ENCODE measurements around the gene BHLHE40.

The BHLHE40 gene

DNA sequence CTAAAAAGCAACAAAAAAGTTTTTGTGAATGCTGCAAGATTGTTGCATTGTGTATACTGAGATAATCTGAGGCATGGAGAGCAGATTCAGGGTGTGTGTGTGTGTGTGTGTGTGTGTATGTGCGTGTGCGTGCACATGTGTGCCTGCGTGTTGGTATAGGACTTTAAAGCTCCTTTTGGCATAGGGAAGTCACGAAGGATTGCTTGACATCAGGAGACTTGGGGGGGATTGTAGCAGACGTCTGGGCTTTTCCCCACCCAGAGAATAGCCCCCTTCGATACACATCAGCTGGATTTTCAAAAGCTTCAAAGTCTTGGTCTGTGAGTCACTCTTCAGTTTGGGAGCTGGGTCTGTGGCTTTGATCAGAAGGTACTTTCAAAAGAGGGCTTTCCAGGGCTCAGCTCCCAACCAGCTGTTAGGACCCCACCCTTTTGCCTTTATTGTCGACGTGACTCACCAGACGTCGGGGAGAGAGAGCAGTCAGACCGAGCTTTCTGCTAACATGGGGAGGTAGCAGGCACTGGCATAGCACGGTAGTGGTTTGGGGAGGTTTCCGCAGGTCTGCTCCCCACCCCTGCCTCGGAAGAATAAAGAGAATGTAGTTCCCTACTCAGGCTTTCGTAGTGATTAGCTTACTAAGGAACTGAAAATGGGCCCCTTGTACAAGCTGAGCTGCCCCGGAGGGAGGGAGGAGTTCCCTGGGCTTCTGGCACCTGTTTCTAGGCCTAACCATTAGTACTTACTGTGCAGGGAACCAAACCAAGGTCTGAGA is 4.7 kb downstream of the BHLHE40 start:
- H3K4me1 ChIP-seq (ENCODE audit: low read depth, poor library complexity, severe bottlenecking) = peaks cover 21% of the 10 kb centered on the region
- peak overlapping the region; percentile 13; the same call in 1 of the 2 replicates for H3K4me2 ChIP-seq
- H3K27me3 ChIP-seq (ENCODE audit: insufficient read depth, low read depth) = no peaks in the 10 kb centered on the region
- H3K4me3 ChIP-seq (IDR thresholded peaks at IDR 0.05; ENCODE audit: insufficient read depth, low read depth, low read length) = no peak overlapping the region
- H2AFZ ChIP-seq (ENCODE audit: low read depth) = no peak overlapping the region
- peak overlapping the region; percentile 13; the same call in 1 of the 2 replicates for H3K27ac ChIP-seq
- no peaks in the 10 kb centered on the region for H3K36me3 ChIP-seq (ENCODE audit: insufficient read depth)
- no peaks in the 10 kb centered on the region for H3K79me2 ChIP-seq (ENCODE audit: insufficient read depth, low read depth)
- TF ChIP-seq, protein P1, sequence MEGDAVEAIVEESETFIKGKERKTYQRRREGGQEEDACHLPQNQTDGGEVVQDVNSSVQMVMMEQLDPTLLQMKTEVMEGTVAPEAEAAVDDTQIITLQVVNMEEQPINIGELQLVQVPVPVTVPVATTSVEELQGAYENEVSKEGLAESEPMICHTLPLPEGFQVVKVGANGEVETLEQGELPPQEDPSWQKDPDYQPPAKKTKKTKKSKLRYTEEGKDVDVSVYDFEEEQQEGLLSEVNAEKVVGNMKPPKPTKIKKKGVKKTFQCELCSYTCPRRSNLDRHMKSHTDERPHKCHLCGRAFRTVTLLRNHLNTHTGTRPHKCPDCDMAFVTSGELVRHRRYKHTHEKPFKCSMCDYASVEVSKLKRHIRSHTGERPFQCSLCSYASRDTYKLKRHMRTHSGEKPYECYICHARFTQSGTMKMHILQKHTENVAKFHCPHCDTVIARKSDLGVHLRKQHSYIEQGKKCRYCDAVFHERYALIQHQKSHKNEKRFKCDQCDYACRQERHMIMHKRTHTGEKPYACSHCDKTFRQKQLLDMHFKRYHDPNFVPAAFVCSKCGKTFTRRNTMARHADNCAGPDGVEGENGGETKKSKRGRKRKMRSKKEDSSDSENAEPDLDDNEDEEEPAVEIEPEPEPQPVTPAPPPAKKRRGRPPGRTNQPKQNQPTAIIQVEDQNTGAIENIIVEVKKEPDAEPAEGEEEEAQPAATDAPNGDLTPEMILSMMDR (conservative IDR thresholded peaks at IDR 0.05; ENCODE audit: low read depth, low read length) = no peak
- H4K20me1 ChIP-seq (ENCODE audit: insufficient read depth) = no peaks in the 10 kb centered on the region
- H3K9ac ChIP-seq = no peak overlapping the region

DNA sequence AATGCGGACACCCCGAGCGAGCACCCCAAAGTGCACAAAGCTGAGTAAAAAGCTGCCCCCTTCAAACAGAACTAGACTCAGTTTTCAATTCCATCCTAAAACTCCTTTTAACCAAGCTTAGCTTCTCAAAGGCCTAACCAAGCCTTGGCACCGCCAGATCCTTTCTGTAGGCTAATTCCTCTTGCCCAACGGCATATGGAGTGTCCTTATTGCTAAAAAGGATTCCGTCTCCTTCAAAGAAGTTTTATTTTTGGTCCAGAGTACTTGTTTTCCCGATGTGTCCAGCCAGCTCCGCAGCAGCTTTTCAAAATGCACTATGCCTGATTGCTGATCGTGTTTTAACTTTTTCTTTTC is 5.3 kb downstream of the BHLHE40 start:
- Histone ChIP-seq H2AFZ (ENCODE audit: low read depth) (no peak overlapping the region), H3K36me3 (ENCODE audit: insufficient read depth) (no peaks in the 10 kb centered on the region), H3K27ac (peak overlapping the region; percentile 13; the same call in 1 of the 2 replicates), H3K4me3 (IDR thresholded peaks at IDR 0.05; ENCODE audit: insufficient read depth, low read depth, low read length) (no peak overlapping the region), H3K4me1 (ENCODE audit: low read depth, poor library complexity, severe bottlenecking) (peaks cover 21% of the 10 kb centered on the region), H3K79me2 (ENCODE audit: insufficient read depth, low read depth) (no peaks in the 10 kb centered on the region), H4K20me1 (ENCODE audit: insufficient read depth) (no peaks in the 10 kb centered on the region), H3K27me3 (ENCODE audit: insufficient read depth, low read depth) (no peaks in the 10 kb centered on the region), H3K9ac (no peak overlapping the region), H3K4me2 (peak overlapping the region; percentile 13; the same call in 1 of the 2 replicates)
- TF ChIP-seq, protein P1 (conservative IDR thresholded peaks at IDR 0.05; ENCODE audit: low read depth, low read length) = no peak

DNA sequence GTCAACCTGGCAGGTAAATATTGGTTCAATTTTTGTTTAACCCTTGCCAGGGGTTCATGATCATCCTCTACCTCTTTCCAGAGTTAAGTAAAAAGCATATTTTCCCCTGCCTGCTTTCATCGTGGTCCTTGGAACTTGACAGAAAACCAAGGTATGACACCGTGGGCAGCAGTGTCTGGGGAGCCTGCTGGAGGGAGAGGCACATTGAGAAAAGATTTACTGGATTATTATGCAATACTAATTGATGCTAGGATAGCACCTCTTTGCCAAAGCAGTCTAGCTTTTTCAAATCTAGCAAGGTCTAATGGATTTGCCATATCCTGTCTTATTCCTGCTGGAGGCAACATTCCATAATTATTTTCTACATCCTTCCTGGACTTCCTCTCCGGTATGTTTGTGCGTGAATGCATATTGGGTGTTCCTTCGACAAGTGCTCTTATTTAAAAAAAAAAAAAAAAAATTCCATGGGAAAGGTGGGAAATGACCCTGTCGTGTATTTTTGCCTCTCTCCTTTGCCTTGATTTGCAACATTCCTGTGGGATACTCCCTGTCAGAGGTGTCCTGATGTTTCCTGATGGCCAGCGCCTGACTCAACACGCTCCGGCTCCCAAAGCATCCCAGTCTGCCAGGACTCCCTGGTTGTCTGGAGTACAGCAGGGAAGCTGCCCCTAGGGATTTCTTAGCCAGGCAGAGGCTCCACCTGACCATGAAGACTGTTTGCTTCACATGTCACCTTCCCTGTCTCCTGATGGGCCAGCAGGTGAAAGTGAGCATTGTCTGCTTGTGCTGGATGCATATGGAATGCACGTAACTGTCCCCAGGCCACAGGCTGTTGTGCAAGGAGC is 6.3 kb downstream of the BHLHE40 start:
- H3K36me3 ChIP-seq (ENCODE audit: insufficient read depth) = no peaks in the 10 kb centered on the region
- no peak overlapping the region for H3K4me2 ChIP-seq
- no peak overlapping the region for H3K9ac ChIP-seq
- no peaks in the 10 kb centered on the region for H3K79me2 ChIP-seq (ENCODE audit: insufficient read depth, low read depth)
- H3K27ac ChIP-seq = no peak overlapping the region
- no peaks in the 10 kb centered on the region for H4K20me1 ChIP-seq (ENCODE audit: insufficient read depth)
- H2AFZ ChIP-seq (ENCODE audit: low read depth) = no peak overlapping the region
- H3K4me1 ChIP-seq (ENCODE audit: low read depth, poor library complexity, severe bottlenecking) = peaks cover 21% of the 10 kb centered on the region
- H3K27me3 ChIP-seq (ENCODE audit: insufficient read depth, low read depth) = no peaks in the 10 kb centered on the region
- no peak overlapping the region for H3K4me3 ChIP-seq (IDR thresholded peaks at IDR 0.05; ENCODE audit: insufficient read depth, low read depth, low read length)
- TF ChIP-seq, protein P1 (conservative IDR thresholded peaks at IDR 0.05; ENCODE audit: low read depth, low read length) = no peak

DNA sequence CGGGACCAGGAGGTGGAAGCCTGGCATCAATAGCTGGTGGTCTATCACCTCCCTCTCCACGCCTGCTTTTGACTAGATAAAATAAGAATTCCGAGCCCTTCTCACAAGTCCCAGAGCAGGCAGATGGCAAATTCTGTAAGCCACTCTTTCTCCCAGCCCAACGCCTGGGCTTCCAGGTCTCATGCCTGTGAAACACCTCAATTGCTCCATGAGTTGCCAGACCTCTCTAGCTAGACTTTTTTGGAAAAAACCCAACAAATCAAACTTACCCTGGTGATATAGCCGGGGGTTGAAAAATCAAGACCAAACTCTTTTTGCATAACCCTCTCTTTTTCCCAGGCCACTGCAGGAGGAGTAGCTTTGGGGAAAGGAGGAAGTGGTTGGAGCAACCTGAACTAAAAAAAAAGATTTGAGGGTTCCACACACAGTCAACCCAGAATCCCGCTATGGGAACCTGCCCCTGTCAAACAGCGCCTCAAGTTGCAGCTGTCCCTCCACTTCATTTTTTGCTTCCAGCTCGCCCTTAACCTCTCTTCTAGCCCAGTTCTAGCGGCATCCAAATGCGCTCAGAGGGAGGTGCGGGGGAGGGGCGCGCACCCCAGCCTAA is 7.0 kb downstream of the BHLHE40 start:
- Histone ChIP-seq H3K27me3 (ENCODE audit: insufficient read depth, low read depth) (no peaks in the 10 kb centered on the region), H3K27ac (no peak overlapping the region), H3K9ac (peak overlapping the region; percentile 39; the same call in 1 of the 2 replicates), H3K4me3 (IDR thresholded peaks at IDR 0.05; ENCODE audit: insufficient read depth, low read depth, low read length) (no peak overlapping the region), H2AFZ (ENCODE audit: low read depth) (peak overlapping the region; percentile 73), H3K79me2 (ENCODE audit: insufficient read depth, low read depth) (no peaks in the 10 kb centered on the region), H3K4me2 (peak overlapping the region; percentile 57), H3K36me3 (ENCODE audit: insufficient read depth) (no peaks in the 10 kb centered on the region), H4K20me1 (ENCODE audit: insufficient read depth) (no peaks in the 10 kb centered on the region), H3K4me1 (ENCODE audit: low read depth, poor library complexity, severe bottlenecking) (peaks cover 19% of the 10 kb centered on the region)
- TF ChIP-seq, protein P1 (conservative IDR thresholded peaks at IDR 0.05; ENCODE audit: low read depth, low read length) = no peak

Data from KMS-11 (cell line).